HG03432 (cell line): ENCODE measurements around the gene APOM.

Experiments
- ATAC-seq: cut with Tn5 transposase; IDR thresholded peaks from one replicate; pipeline ENCODE4 v1.9.1; 2021; ENCODE audit warnings: mild to moderate bottlenecking, moderate library complexity; ENCODE audit not compliant: unreplicated experiment

Gene APOM

DNA sequence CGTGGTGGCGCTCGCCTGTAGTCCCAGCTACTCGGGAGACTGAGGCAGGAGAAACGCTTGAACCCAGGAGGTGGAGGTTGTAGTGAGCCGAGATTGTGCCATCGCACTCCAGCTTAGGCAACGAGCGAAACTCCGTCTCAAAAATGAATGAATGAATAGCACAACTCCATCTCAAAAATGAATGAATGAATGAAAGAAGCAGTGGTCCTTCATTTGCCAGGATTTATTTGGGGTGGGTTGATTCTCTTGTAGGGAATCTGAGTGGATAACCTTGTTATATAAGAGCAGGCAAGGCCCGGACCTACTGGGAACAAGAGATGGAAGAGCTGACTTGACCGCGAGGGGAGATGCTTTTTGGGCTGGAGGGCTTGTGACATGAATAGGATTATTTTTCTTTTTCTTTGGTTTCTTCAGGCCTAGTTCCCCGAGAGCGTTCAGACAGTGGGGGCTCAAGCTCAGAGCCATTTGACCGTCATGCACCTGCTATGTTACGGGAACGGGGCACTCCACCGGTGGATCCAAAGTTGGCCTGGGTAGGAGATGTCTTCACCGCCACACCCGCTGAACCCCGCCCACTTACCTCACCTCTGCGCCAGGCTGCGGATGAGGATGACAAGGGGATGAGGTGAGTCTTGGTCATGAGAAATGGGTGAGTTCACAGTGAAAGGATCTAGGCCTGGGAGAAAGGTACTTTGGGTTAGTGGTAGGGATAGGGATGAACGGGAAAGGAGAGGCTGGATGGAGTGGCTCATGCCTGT, 25.3 kb upstream of the APOM start:
- no peak for ATAC-seq

DNA sequence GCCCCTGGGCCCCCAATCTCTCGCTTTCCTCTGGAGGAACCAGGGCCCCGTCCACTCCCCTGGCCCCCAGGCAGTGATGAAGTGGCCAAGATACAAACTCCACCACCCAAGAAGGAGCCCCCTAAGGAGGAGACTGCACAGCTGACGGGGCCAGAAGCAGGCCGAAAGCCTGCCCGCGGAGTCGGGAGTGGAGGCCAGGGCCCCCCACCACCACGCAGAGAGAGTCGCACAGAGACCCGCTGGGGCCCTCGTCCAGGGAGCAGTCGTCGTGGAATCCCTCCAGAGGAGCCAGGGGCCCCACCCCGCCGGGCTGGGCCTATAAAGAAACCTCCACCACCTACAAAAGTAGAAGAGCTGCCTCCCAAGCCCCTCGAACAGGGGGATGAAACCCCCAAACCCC, 24.5 kb upstream of the APOM start:
- ATAC-seq, result no peak

DNA sequence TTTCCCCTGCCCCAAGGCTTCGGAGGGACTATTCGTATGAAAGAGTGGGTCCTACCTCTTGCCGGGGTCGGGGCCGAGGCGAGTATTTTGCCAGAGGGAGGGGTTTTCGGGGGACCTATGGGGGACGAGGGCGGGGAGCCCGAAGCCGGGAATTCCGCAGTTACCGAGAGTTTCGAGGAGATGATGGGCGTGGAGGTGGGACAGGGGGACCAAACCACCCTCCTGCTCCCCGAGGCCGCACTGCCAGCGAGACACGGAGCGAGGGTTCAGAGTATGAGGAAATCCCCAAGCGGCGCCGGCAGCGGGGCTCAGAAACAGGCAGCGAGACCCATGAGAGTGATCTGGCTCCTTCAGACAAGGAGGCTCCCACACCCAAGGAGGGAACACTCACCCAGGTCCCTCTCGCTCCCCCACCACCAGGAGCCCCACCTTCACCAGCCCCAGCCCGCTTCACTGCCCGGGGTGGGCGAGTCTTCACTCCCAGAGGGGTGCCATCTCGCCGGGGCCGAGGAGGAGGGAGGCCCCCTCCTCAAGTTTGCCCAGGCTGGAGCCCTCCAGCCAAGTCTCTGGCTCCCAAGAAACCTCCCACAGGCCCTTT, 23.9 kb upstream of the APOM start:
- no peak for ATAC-seq

DNA sequence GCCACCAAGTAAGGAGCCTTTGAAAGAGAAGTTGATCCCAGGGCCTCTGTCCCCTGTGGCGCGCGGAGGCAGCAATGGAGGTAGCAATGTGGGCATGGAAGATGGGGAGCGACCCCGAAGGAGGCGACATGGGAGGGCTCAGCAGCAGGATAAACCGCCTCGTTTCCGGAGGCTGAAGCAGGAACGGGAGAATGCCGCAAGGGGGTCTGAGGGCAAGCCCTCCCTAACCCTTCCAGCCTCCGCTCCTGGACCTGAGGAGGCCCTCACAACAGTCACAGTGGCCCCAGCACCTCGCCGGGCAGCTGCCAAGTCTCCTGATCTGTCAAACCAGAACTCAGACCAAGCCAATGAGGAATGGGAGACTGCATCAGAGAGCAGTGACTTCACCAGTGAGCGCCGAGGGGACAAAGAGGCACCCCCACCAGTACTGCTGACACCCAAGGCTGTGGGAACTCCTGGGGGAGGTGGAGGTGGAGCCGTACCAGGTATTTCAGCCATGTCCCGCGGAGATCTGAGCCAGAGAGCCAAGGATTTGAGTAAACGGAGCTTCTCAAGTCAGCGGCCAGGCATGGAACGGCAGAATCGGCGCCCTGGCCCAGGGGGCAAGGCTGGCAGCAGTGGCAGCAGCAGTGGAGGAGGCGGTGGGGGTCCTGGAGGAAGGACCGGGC, 23.3 kb upstream of the APOM start:
- no peak for ATAC-seq

DNA sequence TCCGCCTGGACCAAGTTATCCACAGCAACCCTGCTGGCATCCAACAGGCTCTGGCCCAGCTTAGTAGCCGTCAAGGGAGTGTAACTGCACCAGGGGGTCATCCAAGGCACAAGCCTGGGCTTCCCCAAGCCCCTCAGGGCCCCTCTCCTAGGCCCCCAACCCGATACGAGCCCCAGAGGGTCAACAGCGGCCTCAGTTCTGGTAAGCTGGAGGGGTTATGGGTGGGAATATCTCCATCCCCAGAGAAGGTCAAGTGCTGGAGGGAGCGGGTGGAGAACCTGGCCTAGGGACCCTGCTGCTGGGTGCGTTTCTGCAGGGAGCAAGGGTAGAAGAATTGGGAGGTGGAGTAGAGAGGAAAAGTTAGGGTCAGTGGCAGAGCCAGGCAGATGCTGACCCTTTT, 22.2 kb upstream of the APOM start:
- ATAC-seq, result no peak

DNA sequence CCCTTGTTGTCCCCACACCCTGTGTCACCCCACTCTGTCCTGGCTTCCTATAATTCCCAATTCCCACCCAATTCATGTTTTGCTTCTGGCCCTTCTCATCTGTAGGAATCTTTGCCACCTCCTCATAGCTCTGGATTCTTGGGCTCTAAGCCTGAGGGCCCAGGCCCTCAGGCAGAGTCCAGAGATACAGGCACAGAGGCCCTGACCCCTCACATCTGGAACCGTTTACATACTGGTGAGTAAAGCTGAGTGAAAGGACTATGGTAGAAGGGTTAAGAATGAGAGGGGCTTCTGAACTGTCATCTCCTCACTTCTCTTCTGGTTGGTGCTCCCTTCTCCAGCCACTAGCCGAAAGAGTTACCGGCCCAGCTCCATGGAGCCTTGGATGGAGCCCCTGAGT, 21.6 kb upstream of the APOM start:
- no peak for ATAC-seq

DNA sequence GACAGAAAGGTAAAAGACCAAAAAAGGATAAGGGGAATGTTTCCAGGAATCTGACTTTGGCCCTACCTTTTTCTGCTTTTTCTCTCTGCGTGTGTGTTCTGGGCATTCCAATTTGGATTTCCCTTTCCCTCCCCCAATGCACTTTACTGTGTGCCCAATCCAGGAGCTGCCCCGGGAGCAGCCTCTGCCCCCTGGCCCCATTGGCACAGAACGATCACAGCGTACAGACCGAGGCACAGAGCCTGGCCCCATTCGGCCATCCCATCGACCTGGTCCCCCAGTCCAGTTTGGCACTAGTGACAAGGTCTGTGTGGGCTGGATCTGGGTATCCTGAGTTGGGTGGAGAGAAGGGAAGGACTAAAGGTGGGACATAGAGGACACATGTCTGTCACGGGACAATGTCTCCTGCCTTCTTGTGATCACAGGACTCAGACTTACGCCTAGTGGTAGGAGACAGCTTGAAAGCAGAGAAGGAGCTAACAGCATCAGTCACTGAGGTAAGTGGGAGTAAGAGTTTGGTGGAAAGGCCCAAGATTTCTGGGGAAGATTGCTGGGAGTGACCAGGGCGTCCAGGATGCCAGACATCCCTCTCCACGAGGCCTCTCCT, 20.6 kb upstream of the APOM start:
- no peak for ATAC-seq

DNA sequence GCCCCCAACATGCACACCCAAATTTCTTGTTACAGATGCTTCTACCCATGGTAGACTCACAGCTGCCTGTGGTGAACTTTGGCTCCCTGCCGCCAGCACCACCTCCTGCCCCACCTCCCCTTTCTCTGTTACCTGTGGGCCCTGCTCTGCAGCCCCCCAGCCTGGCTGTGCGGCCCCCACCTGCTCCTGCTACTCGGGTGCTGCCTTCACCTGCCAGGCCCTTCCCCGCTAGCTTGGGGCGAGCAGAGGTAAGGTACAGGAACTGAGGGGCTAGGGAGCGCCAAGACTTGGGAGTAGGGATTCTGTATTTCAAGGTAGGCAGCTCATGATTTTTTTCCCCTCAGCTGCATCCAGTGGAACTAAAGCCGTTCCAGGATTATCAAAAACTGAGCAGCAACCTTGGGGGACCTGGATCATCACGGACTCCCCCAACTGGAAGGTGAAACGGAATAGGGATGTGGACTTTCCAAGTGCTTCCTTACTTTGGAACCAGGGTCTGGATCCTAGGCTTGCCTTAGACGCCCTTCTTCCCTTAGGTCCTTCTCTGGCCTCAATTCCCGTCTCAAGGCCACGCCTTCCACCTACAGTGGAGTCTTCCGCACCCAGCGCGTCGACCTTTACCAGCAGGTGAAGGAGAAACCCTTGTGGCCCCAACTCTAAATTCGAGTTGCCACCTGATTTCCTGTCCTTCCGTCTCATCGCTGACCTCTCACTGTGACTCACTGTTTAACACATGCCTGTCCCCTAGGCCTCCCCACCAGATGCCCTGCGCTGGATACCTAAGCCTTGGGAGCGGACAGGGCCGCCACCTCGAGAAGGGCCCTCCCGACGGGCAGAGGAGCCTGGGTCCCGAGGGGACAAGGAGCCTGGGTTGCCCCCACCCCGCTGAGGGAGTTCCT, 18.7 kb upstream of the APOM start:
- ATAC-seq, result no peak

DNA sequence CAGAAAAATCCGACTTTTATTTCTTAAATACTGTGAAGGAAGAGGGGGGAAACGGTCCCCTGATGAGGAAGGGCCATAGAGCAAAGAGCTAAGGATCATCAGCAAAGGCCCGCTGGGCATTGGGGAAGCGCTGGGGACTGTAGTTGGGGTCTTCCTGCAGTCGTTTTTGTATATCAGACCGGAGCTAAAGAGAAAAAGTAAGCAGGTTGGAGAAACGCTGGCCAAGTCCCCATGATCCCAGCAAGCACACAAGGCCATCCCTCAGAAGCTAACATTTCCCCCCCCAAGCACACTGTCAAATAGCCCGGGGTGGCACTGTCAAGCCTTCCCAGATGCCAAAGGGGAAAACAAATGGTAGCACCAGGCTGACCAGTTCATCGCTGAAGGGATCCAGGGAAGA, 16.7 kb upstream of the APOM start:
- no peak for ATAC-seq

DNA sequence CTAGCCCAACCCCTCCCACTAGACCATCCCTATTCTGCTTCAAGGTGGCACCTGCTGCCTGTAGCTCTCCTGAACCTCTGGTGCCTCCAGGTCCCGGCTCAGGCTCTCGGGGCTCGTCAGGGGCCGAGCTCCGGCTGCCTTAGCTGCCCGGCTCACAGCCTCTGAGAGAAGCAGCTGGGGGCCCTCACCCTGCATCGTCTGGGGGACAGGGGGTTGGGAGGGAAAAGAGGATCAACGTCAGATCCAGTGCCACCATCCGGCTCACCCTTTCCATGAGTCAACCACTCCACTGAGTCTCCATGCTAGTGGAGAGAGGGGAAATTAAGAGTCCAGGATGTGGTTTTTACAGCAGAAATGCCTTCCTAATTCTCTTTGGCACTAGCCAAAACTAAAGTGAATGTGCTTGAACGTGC, 16.2 kb upstream of the APOM start:
- no peak for ATAC-seq

DNA sequence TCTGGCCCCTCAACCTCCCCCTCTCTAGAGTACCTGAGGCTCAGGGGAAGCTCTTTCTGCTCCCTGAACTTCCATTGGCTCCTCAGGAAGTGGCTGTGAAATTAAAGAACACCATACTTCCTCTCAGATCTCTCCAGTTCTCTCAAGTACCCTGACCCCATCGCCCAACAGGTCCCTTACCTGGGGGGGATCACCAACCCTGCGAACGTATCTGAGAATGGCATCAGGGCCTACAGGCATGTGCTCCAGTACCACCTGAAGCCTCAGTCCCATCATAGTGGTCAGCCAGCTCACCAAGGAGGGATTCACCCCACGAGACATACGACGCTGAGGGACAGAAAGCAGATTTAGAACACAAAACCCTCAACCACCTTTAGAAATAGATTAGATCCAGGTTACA, 15.1 kb upstream of the APOM start:
- ATAC-seq, result no peak

DNA sequence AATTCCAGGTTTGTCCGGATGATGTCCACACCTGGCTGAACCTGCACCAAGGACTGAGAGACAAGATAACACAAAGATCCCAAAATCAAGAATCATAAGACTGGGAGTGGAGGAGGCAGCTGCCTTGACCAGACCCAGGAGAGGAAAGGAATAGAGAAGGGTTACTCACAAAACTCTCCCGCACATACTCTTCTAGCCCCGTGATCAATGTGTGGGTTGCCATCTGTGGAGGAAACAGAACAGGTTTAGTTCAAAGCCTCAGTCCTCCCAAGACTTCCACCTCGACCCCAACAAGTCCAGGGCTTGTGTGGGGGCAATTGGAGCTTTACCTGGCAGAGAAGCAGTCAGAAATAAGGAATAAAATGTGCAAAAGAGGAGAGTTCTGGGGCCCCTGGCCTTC, 14.3 kb upstream of the APOM start:
- ATAC-seq, result no peak

DNA sequence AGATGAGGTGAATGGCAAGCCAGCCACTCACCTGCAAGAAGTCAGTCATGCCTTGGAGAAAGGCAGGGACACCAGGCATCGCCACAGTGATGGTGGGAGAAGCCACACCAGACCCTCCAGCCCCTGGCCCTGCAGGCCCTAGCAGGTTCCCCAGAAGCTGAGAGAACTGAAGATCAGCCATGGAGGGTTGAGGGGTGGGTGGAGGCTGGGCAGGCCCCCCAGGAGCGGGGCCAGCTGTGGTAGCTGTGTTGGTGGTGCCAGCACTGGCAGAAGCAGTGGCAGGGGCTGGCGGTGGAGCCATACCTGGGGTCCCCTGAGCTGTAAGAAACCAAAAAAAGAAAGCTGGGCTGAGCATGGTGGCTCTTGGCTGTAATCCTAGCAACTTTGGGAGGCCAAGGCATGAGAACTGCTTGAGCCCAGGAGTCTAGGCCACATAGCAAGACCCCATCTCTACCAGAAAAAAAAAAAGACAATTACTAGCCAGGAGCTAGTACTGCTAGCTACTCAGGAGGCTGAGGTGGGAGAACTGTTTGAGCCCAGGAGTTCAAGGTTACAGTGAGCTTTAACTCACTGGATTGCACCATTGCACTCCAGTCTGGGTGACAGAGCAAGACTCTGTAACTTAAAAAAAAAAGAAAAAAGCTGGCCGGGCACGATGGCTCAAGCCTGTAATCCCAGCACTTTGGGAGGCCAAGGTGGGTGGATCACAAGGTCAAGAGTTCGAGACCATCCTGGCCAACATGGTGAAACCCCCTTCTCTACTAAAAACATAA, 12.7 kb upstream of the APOM start:
- ATAC-seq, result no peak

DNA sequence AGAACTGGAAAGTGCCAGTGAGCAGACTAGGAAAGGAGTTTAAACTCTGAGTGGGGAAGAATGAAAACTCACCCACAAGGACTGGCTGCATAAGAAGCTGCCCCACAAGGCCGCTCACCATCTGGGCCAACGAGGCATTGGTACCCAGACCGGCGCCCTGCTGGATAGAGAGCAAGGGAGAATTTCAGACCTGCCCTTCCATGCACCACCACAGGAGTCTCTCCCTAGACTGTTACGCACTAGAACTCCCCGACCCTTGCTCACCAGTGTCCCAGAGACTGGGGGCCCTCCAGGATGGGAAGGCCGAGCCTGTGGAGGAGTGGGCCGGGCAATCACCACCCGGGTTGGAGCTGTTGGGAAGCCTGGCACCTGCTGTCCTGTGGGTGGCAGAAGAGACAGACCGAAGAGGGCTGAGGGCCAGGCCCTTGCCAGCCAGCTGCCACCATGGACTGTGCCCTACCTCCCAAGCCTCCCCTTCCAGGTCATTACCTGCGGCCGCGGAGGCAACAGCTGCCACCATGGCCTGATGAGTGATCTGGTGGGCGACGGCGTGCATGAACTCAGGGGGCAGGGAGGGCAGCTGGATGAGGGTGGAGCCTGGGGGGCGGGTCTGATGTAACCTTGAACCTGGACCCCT, 11.8 kb upstream of the APOM start:
- ATAC-seq, result no peak

DNA sequence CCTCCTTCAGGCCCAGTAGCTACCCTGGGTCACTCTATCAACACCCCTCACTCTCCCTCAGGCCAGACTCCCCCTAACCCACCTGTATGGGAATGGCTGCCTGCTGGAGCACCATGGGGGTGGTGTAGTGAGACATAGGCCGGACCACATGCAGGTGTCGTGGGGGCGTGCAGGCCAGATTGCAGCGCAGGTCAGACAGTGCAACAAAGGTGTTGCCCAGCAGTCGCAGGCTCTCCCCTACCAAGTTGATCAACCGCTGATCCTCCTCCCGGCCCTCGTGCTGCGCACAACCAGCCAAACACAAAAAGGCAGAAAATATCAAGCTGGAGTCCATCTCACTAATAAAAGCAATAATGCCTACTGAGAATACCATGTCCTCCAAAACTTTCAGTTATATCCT, 10.4 kb upstream of the APOM start:
- no peak for ATAC-seq

DNA sequence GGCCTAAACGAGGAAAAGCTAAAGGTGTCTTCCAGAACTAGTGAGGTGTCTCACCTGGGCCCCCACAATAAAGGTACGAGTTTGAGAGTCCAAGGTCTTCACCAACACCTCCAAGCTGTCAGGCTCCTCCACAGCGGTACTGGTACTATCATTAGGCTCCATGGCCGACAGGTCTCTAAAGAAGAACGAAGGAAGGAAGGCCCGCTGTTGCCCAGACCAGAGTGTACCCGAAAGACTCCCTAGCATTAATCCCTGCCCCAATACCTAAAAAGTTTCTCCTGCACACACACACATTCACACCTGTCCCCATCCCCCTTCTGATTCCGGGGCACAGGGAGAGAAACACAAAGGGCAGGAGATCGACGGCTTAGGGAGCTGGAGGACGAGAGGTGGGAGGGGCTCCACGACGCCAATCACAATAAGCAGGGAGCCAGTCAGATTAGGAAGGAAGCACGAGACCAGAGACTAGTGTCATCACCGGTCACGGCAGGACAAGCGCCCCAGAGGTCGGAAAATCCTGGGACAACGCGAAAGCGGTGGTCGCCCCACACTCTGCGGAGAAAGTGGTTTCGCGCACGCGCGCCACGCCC, 4.0 kb upstream of the APOM start:
- ATAC-seq, result peak; percentile 19

DNA sequence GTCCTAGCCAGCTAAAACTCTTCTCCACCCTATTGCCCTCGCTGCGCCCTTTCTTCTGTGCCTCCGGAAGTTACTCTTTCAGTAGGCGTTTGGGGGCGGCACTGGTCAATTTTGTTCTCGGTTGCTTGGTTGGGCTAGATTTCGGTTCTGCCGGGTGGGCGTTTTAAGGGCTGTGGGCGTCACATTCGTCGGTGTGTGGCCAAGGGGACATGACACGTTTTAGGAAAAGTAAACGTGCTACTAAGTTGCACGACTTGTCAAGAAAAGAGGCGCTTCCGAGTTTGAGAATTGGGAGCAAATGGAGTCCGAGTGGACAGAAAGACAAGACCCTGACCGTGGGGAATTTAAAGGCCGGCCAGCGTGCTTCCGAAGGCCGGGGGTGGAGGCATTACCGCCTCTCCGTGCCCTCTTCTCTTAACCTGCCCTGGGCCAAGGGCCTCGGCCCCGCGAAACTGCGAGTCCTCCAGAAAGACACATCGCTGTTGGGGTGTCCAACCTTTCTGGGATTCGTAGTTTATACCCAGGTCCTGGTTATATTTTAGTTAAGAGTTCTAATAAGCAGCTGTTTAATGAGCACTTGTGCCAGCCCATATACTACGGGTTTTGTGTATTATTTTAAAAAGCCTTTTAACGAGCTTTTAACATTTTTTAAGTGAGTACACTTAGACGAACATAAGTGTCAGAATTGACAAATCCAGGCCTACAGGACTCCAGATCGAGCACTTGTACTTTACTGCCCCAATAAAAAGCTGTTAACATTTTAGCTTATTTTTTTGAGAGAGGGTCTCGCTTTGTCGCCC, 2.6 kb upstream of the APOM start:
- peak; percentile 73 for ATAC-seq

DNA sequence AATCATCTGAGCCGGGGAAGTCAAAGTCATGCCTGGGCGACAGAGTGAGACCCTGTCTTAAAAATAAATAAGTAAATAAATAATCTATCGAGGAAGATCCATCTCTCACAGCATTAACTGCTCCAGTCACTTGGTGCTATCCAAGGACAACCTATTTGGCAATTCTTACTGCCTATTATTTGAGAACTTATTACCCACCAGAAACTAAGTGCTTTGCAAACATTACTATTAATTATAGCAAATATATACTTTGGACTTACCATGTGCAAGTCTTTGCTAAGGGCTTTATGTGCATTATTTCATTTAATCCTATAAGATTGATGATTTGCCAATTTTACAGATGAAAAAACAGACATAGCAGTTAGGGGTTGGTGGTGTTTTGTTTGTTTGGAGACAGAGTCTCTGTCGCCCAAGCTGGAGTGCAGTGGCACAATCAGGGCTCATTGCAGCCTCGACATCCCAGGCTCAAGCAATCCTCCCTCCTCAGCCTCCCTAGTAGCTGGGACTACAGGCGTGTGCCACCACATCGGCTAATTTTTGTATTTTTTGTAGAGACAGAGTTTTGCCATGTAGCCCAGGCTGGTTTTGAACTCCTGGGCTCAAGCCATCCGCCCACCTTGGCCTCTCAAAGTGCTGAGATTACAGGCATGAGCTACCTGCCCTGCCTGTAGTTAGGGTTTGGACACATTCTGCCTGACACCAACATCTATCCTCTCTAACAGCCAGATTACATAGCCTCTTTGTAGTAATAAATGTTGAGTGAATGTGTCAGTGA, 933 bp upstream of the APOM start:
- no peak for ATAC-seq
